Liver (tissue), 9 donors: ENCODE measurements around the gene CLK1. TPM values are rescaled to one million over a fixed set of nuclear protein-coding genes. Genes with fewer than 3 reads are reported as not detected.
A peak's percentile ranks its signal among the peaks of the same experiment; 100 is the strongest.

ENCODE experiments used
- DNase-seq: peaks from one replicate; pipeline ENCODE4 v3.0.0-alpha.2; 2017; ENCODE audit warnings: low spot score
- H3K27ac ChIP-seq, 2 donors: one replicate each; pipeline ENCODE4 v1.7.0; 2013; ENCODE audit warnings: inconsistent platforms in 2 of 2, low read length in 2 of 2, control low read depth in 1 of 2, low read depth in 1 of 2, mild to moderate bottlenecking in 1 of 2
- H3K27me3 ChIP-seq, 4 donors: one replicate each; pipeline versions ENCODE4 v1.6.1 to v1.7.0; 2013; ENCODE audit warnings: low read length in 3 of 4, inconsistent platforms in 1 of 4, mild to moderate bottlenecking in 1 of 4, moderate library complexity in 1 of 4; ENCODE audit not compliant: control insufficient read depth in 4 of 4, insufficient read depth in 4 of 4
- H3K36me3 ChIP-seq, 4 donors: one replicate each; pipeline versions ENCODE4 v1.6.1 to v1.7.0; 2013; ENCODE audit warnings: low read length in 3 of 4, mild to moderate bottlenecking in 3 of 4, low read depth in 1 of 4, moderate library complexity in 1 of 4; ENCODE audit not compliant: control insufficient read depth in 4 of 4, insufficient read depth in 3 of 4
- H3K4me1 ChIP-seq, 4 donors: one replicate each; pipeline versions ENCODE4 v1.6.1 to v1.7.0; 2013; ENCODE audit warnings: low read length in 3 of 4, mild to moderate bottlenecking in 3 of 4, moderate library complexity in 1 of 4; ENCODE audit not compliant: control insufficient read depth in 4 of 4, insufficient read depth in 4 of 4
- H3K4me3 ChIP-seq, 3 donors: one replicate each; pipeline versions ENCODE4 v1.6.1 to v1.7.0; 2013; ENCODE audit warnings: low read length in 3 of 3, control low read depth in 1 of 3, low read depth in 1 of 3, mild to moderate bottlenecking in 1 of 3
- H3K9ac ChIP-seq, 2 donors: one replicate each; pipeline ENCODE4 v1.7.0; 2013; ENCODE audit warnings: low read length in 2 of 2, mild to moderate bottlenecking in 2 of 2, moderate library complexity in 2 of 2, control low read depth in 1 of 2, low read depth in 1 of 2
- H3K9me3 ChIP-seq, 4 donors: one replicate each; pipeline versions ENCODE4 v1.6.1 to v1.7.0; 2013; ENCODE audit warnings: low read length in 3 of 4; ENCODE audit not compliant: control insufficient read depth in 4 of 4
- ATF3 ChIP-seq: IDR thresholded peaks from 2 replicates; pipeline ENCODE4 v1.6.1; 2016; ENCODE audit warnings: antibody characterized with exemption
- EGR1 ChIP-seq, 2 donors: IDR thresholded peaks; 2 replicates each; pipeline ENCODE4 v1.6.1; 2016 to 2018; ENCODE audit warnings: antibody characterized with exemption in 2 of 2, low read depth in 2 of 2
- FOXA2 ChIP-seq: IDR thresholded peaks from 2 replicates; pipeline ENCODE4 v1.6.1; 2016; ENCODE audit warnings: antibody characterized with exemption
- HNF4G ChIP-seq: IDR thresholded peaks from 2 replicates; pipeline ENCODE4 v1.6.1; 2016; ENCODE audit warnings: antibody characterized with exemption
- MAX ChIP-seq: IDR thresholded peaks from 2 replicates; pipeline ENCODE4 v1.6.1; 2016; ENCODE audit warnings: antibody characterized with exemption
- RAD21 ChIP-seq, 2 donors: IDR thresholded peaks; 2 replicates each; pipeline ENCODE4 v1.6.1; 2016; ENCODE audit warnings: antibody characterized with exemption in 2 of 2, mild to moderate bottlenecking in 2 of 2
- REST ChIP-seq: IDR thresholded peaks from 2 replicates; pipeline ENCODE4 v1.6.1; 2016; ENCODE audit warnings: antibody characterized with exemption, mild to moderate bottlenecking
- SP1 ChIP-seq: IDR thresholded peaks from 2 replicates; pipeline ENCODE4 v1.6.1; 2018; ENCODE audit warnings: antibody characterized with exemption, mild to moderate bottlenecking
- TAF1 ChIP-seq: conservative IDR thresholded peaks from 2 replicates; pipeline ENCODE4 v1.6.1; 2016; ENCODE audit warnings: antibody characterized with exemption, mild to moderate bottlenecking
- YY1 ChIP-seq: IDR thresholded peaks from 2 replicates; pipeline ENCODE4 v1.6.1; 2016; ENCODE audit warnings: antibody characterized with exemption, mild to moderate bottlenecking
- WGBS: extraction: QIAGEN DNeasy Blood & Tissue Kit; methylation state at CpG from one replicate; pipeline ENCODE4 v1.1.7; 2013; 5-methylcytosine and 5-hydroxymethylcytosine counted together
- polyA plus RNA-seq, 2 donors: library from polyadenylated mRNA; stranded (reverse) in 1 of 2; unstranded in 1 of 2; fragments of 200-250 nt in 1 of 2; fragments of >200 nt in 1 of 2; fragmentation: Nextera tagmentation in 1 of 2; extraction: Ambion mirVana in 1 of 2; gene quantifications; one replicate each; pipeline versions ENCODE4 v1.2.1 to v1.2.3, GENCODE V29; 2013 to 2015
- total RNA-seq, 2 donors: library from RNA; depleted of rRNA; stranded (reverse); fragments of >200 nt; gene quantifications; one replicate each; pipeline ENCODE4 v1.2.3, GENCODE V29; 2014
- donor health status: healthy.
- donor health status: healthy.
- donor health status: healthy.
- donor health status: healthy.
- donor health status: healthy.

CLK1 gene
- total and polyA plus RNA-seq, 4 donors: 21.2 to 86.3 (median 61.8) TPM

GRCh38 chr2:200863782-200864175 is 679 bp downstream of the CLK1 start:
- H3K27me3 ChIP-seq: no peaks in the 10 kb centered on the region
- whole genome bisulfite sequencing: under 1% methylated on average over 19 of the region's 19 CpGs
- peak overlapping the region; percentile 71 to 100 (median 89) for H3K4me3 ChIP-seq
- H3K9me3 ChIP-seq: no peaks in the 10 kb centered on the region
- TF ChIP-seq REST (no peak), TAF1 (no peak), SP1 (no peak), ATF3 (no peak), FOXA2 (no peak), HNF4G (no peak), YY1 (no peak)
- peak overlapping the region; percentile 99 to 100 for H3K9ac ChIP-seq
- peaks cover 2 to 39% (median 28%) of the 10 kb centered on the region in 4 donors for H3K4me1 ChIP-seq
- H3K36me3 ChIP-seq: peaks cover 0 to 12% (median 7%) of the 10 kb centered on the region in 4 donors
- peak; percentile 55 for DNase-seq
- H3K27ac ChIP-seq: peak overlapping the region; percentile 100

GRCh38 chr2:200862532-200863000 is 1.9 kb downstream of the CLK1 start:
- TF ChIP-seq RAD21 (IDR thresholded peaks at IDR 0.05) (no peak), YY1 (peak; percentile 52), REST (peak; percentile 23), EGR1 (IDR thresholded peaks at IDR 0.05; ENCODE audit: low read depth in 2 of 2) (no peak)
- under 1% methylated on average over 13 of the region's 13 CpGs for WGBS
- Histone ChIP-seq H3K36me3 (peaks cover 0 to 24% (median 16%) of the 10 kb centered on the region in 4 donors), H3K27me3 (no peaks in the 10 kb centered on the region), H3K4me3 (peak overlapping the region; percentile 71 to 100 (median 89)), H3K9ac (peak overlapping the region; percentile 99 to 100), H3K9me3 (no peaks in the 10 kb centered on the region), H3K4me1 (peaks cover 2 to 43% (median 31%) of the 10 kb centered on the region in 4 donors), H3K27ac (peak overlapping the region; percentile 100)
- DNase-seq: no peak

GRCh38 chr2:200861617-200862155 is 2.8 kb downstream of the CLK1 start:
- H3K9ac ChIP-seq: peak overlapping the region; percentile 47 to 99
- WGBS: 6% methylated on average over 4 of the region's 4 CpGs
- peaks cover 4 to 32% (median 25%) of the 10 kb centered on the region in 4 donors for H3K36me3 ChIP-seq

More at GRCh38 chr2:200861617-200862155, 2.8 kb downstream of the CLK1 start:
- Histone ChIP-seq H3K27ac (peak overlapping the region; percentile 45 to 100), H3K27me3 (no peaks in the 10 kb centered on the region), H3K9me3 (no peaks in the 10 kb centered on the region), H3K4me1 (peaks cover 2 to 36% (median 28%) of the 10 kb centered on the region in 4 donors), H3K4me3 (peak overlapping the region; percentile 59 to 89 (median 71))
- DNase-seq: no peak
- TF ChIP-seq MAX: no peak
- TF ChIP-seq YY1: peak; percentile 15
